Uterus (tissue), 2 donors: ENCODE data around the gene WWC1.

ENCODE experiments used
- POLR2A ChIP-seq, 2 donors: fragments of 450-650 bp; IDR thresholded peaks; one replicate each; pipeline ENCODE4 v1.6.1; 2016; ENCODE audit warnings: antibody characterized with exemption in 2 of 2, mild to moderate bottlenecking in 1 of 2, moderate library complexity in 1 of 2
- TF ChIP-seq, protein P1 (sequence below), 4 experiments: fragments of 200-600 bp in 2 of 4; fragments of 450-650 bp in 2 of 4; sonication (generic) in 2 of 4; IDR thresholded peaks; one replicate each; pipeline ENCODE4 v1.5.1; 2016 to 2019; ENCODE audit warnings: antibody characterized with exemption in 4 of 4, mild to moderate bottlenecking in 2 of 4, moderate library complexity in 1 of 4

- TF ChIP-seq, protein P1, sequence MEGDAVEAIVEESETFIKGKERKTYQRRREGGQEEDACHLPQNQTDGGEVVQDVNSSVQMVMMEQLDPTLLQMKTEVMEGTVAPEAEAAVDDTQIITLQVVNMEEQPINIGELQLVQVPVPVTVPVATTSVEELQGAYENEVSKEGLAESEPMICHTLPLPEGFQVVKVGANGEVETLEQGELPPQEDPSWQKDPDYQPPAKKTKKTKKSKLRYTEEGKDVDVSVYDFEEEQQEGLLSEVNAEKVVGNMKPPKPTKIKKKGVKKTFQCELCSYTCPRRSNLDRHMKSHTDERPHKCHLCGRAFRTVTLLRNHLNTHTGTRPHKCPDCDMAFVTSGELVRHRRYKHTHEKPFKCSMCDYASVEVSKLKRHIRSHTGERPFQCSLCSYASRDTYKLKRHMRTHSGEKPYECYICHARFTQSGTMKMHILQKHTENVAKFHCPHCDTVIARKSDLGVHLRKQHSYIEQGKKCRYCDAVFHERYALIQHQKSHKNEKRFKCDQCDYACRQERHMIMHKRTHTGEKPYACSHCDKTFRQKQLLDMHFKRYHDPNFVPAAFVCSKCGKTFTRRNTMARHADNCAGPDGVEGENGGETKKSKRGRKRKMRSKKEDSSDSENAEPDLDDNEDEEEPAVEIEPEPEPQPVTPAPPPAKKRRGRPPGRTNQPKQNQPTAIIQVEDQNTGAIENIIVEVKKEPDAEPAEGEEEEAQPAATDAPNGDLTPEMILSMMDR (IDR thresholded peaks at IDR 0.05), result no peak
- no peak for TF ChIP-seq POLR2A (IDR thresholded peaks at IDR 0.05)
These were observed 523 bp upstream of the WWC1 start for GRCh38 chr5:168290902-168291341.
